ENCODE results near the gene PTGDS.

DNA sequence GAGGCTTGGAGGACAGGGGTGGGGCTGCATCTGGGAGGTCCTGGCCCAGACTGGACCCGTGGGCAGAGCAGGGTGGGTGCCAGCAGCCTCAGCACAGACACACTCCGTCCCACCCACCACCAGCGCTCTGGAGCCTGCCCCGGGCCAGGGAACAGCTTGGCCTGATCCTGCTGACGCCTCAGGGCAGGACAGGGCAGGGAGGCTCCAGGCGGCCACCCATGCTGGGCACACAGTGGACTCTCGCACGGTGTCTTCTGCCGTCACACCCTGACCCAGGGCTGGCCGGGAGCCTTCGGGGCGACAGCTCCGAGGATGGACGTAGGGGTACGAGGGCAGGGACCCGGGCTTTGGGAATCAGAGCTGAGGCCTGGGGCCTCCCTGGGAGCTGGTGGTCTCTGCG is 8.2 kb upstream of the PTGDS start:
- TF ChIP-seq, protein P1, sequence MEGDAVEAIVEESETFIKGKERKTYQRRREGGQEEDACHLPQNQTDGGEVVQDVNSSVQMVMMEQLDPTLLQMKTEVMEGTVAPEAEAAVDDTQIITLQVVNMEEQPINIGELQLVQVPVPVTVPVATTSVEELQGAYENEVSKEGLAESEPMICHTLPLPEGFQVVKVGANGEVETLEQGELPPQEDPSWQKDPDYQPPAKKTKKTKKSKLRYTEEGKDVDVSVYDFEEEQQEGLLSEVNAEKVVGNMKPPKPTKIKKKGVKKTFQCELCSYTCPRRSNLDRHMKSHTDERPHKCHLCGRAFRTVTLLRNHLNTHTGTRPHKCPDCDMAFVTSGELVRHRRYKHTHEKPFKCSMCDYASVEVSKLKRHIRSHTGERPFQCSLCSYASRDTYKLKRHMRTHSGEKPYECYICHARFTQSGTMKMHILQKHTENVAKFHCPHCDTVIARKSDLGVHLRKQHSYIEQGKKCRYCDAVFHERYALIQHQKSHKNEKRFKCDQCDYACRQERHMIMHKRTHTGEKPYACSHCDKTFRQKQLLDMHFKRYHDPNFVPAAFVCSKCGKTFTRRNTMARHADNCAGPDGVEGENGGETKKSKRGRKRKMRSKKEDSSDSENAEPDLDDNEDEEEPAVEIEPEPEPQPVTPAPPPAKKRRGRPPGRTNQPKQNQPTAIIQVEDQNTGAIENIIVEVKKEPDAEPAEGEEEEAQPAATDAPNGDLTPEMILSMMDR (IDR thresholded peaks at IDR 0.05), result no peak
- TF ChIP-seq POLR2A (IDR thresholded peaks at IDR 0.05), result no peak
